GM20431 (cell line): Measurements from ENCODE around the gene RASSF8.

Experiments
- in situ Hi-C: fragments of 300-500 bp; cut with MseI, MboI; formaldehyde crosslinking; loops from one replicate; pipeline ENCODE4 v1.15.0; 2020; ENCODE audit warnings: low sequenced_read_pairs; ENCODE audit not compliant: unreplicated experiment

The RASSF8 gene

DNA sequence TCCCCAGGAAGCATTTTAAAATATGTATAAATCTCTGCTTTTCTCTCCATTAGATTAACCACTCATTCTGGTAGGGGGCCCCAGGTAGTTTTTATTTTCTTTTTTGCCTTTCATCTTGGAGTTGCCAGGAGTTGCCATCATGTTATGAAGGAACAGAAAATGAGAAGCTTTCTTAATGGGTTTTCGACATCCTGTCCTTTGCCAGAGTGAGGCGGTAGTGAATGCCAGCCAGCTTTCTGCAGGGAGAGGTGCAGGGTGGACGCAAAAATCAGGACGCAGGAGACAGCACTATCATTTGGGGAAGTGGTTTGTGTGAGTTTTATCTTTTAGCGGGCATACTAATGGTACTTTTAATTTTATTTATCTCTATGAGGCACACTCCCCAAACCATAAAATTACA is 1.7 kb downstream of the RASSF8 start:
- in situ Hi-C loops, result no loop called here

DNA sequence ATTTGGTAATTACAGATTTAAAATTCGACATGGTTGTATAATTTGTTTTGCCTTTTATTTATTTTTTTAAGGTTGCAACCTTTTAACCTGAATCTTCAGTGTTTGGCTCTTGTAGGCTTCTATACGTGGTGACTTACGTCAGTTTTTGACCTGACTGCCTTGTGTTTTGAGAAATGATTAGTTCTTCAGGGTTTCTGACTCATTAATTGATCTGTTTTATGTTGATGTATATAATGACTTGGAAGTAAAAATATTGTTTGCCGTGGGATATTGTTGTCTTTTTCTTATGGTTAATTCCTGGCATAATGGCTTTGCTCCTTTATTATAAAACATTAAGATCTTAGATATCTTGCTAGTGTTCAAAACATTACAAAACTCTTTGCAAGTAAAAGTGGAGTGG is 2.5 kb downstream of the RASSF8 start:
- in situ Hi-C loops, result no loop called here

DNA sequence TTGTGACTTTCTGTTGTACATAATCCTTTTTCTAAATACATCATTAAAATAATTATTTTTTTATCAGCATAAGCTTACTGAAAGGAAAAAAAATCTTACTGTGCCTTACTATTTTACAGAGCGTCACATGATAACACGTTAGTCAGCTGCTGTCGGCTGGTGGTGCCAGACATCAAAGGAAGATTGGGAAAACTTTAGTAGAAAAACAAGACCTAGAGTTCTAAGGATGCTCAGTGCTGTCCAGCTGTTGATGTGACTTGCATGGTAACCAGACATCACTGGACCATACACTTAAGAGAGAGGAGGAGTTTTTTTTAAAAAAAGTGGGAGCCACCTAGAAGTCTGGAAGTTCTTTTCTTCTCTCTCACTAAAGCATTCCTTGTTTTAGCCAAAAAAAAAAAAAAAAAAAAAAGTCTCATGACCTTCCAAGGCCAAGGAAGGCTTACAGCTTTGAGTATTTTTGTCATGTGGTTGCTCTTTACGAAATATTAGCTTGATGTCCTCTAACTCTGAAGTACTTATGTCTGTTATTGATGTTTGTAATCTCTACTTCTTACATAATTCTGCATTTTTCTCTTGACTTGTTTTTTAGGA is 4.5 kb downstream of the RASSF8 start:
- in situ Hi-C loops, result no loop called here

DNA sequence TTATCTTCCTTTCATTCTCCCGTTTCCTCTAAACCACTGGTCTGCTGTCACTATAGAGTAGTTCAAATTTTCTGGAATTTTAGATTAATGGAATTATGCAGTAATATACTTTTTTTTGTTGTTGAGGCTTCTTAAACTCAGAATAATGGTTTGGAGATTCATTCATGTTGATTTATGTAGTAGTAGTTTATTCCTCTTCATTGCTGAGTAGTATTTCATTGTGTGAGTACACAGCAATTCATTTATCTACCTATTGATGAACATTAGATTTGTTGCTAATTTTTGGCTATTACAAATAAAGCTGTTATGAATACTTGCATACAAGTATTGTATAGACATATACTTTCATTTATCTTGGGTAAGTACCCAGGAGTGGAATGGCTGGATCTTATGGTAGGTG is 7.2 kb downstream of the RASSF8 start:
- in situ Hi-C loops, result no loop called here

DNA sequence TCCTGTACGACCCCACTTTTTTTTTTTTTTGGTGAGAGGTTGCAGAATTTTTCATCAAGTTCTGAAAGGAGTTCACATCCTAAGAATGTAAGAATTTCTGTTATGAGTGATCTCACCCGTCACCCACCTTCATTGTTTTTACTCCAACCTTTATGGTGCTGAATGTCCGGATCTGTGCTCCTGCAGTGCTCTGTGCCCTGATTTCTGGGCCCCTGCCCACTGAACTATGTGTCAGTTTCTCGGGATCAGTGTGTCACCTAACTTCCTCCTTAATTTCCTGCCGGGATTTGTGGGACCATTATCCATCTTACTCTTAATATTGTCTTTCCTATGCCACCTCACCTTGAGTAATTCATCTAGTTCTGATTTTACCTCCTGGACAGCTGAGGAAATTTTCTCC is 11.6 kb downstream of the RASSF8 start:
- in situ Hi-C loops, result no loop called here

DNA sequence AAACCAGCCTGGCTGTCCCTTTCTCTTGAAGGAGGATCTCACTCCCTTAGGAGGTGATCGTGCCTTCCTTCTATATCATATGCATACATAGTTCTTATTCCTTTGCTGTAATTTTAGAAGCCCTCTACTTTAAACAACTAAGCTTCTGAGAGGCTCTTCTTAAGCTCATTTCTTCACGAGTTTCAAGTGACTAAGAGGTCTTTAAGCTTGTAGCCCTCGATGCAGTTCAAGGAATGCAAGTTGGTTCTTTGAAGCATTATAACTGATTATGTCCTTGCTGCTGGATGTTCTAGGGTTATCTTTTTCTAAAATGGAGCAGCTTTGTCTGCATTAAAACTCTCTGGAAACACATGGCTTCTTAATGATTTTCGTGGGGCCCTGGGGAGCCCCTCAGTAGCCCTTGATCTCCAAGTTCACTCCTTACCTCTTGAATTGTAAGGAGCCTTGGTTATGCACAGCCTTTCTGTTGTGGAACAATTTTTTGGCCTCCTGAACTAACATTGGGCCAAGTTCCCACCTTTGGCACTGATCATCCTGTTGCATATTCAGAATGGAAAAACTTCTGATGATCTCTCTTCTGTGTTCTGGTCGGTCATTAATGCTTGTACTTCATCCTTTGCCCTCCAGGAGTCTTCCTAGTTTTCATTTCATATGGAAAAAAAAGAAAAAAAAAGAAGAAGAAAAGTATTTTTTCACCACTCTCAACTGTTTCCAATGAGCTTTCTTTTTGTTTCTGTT is 12.6 kb downstream of the RASSF8 start:
- in situ Hi-C loops, result no loop called here

DNA sequence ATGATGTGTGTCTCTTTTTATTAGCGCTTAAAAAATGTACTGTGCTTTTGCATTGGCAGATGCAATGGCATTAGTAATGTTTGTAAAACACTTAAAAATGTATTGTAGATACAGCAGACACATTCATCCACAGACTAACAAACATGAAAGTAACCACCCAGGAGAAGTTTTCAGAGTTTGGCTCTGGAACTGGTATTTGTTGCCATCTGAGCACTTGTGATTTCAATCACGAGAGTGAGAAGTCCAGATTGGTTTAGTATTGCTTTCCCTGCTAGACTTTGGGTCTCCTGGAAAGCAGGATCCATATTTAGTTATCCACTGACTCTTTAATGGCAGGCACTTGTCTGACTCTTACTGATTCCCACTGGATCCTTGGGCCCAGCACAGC is 13.2 kb downstream of the RASSF8 start:
- in situ Hi-C loops, result no loop called here

DNA sequence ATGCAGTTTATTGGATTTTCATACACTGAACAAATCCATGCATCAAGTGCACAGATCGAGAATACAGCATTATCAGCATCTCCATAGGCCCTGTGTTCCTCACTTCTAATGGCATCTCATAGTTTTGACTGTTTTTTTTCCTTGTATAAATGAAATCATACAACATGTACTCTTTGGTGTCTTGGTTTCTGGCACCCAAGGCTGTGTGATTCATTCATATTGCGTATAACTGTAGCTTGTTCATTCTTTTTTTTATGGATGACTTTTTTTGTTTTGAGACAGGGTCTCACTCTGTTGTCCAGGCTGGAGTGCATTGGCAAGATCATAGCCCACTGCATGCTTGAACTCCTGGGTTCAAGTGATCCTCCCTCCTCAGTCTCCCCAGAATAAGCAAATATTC is 14.3 kb downstream of the RASSF8 start:
- in situ Hi-C loops, result no loop called here

DNA sequence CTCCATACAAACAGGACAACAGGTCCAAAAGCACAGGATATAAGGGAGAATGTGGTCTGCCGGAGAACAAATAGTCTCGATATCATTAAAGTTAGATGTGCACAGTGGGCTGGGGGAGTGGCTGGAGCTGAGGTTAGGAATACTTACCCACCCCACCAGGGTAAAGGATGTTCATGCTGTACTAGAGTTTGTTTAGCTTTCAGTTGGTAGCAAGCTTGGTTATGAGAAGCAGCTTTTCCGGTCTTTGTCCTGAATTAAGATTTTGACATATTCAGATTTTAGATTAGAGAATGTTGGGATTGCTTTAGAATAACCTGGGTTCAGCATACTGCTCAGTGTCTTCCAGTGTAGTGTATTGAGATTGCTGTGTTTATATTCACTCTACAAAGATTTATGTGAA is 16.7 kb downstream of the RASSF8 start:
- in situ Hi-C loops, result no loop called here

DNA sequence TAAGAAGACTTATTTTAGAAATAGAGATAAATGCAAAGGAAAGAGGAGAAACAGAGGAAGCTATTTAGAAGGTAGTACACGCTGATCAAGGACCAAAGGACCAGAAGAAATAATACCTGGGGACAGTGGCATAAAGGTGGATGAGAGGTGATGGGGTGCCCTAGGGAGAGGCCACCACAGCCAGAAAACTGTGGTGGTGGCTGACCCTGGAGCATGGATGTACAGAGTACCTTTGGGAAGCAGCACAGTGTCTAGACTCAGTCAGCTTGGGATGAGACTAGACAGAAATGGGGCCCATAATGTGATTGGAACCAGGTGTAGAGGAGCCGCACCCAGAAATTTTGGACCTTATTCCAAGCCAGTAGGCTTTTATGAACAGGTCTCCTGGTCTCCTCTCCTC is 17.2 kb downstream of the RASSF8 start:
- in situ Hi-C loops, result no loop called here

DNA sequence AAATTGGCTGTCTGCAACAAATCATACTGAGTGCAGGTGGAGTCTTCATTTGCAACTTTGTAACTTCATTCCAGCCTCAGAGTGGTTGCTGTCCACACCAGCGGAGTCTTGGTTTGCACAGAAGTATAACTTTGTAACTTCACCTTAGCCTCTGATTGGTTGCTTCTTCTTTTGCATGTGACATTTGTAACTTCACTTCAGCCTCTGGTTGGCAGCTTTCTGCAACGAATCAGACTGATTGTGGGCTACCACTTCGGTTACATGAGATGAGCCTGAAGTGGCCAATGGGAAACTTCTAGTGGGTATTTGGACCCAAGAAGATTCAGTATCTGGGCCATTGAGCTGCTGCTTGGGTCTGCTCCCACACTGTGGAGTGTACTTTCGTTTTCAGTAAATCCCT is 17.8 kb downstream of the RASSF8 start:
- in situ Hi-C loops, result no loop called here

DNA sequence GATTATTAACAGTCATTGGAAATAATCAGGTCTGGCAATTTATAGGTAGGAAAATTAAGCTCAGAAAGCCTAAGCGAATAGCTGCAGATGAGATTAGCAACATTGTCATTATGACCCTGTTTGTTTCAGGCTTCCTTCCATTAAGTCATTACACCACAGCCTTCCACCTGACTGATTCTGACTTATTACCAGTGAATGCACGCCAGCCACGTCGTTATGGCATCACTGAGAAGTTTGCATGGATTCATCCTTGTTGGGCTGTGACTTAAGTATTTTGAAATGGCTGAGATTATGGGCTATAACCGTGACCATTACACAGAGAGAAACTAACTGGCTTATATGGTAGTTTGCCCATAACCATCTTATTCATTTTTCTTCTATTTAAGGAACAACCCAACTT is 18.6 kb downstream of the RASSF8 start:
- in situ Hi-C loops, result no loop called here

DNA sequence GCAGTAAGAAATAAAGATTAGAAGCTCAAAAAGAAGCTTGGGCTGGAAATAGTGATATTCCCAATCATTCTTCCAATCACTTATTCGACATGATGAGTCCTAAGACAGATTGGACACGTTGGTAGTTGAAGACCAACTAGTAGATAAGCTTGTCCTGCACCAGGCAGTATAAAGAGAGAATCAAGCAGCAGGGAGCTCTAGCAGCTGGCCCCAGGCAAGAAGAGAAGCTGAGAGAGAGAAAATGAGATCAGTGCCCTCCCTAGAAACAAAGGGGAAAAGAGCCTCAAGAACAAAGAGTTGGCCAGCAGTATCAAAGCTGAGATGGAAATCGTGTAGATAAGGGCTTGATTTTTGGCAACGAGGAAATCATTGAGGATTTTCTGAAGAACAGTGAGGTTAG is 20.6 kb downstream of the RASSF8 start:
- in situ Hi-C loops, result no loop called here

DNA sequence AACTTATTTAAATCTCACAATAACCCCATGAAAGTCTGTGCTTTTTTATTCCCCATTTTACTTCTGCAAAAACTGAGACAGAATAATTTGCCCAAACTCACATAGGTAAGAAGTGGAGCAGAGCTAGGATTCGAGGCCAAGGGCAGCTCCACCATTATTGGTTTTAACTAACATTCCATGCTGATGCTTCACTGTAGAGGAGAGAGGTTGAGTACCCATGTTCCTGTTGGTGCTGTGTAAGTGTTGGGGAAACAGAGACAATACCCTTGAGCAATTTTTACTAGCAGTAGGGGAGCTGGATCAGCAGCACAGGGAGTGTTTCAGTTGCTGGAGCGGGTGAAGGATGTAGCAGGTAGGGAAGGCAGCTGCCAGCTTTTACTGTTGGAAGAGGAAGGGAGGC is 21.1 kb downstream of the RASSF8 start:
- in situ Hi-C loops, result no loop called here

DNA sequence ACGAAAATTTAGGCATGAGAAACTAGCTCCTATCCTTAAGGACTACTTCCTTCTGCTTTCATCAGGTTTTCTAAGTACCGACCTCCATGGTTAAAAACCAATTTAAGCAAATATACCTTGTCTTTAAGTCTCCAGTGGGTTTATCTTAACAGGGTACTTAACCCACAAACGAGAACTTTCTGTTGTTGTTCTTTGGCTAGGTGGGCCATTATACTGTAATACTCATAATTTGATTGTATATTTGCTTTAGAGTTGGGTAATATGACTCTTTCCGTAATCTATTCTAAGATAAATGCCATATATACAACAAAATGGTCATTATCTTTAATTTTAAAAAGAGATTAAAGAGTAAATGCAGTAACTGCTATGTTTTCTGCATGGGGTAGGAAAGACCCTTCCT is 21.6 kb downstream of the RASSF8 start:
- in situ Hi-C loops, result no loop called here

DNA sequence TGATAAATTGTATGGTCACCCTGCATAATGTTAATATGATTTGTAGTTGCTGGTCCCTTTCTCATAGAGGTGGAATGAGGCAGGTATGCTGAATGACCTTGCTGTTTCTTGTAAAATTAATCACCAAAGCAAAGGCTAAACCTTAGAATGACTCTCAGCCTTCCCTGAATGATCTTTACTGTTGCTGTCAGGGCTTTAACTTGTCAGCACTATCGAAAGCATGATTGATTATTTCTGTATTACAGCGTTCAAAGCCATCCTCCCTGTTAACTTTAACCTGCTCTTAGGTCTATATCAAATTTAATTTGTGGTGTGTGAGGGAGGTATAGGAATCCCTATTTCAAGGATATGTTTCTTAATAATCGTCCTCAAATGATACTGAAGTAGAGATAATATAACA is 23.1 kb downstream of the RASSF8 start:
- in situ Hi-C loops, result no loop called here

DNA sequence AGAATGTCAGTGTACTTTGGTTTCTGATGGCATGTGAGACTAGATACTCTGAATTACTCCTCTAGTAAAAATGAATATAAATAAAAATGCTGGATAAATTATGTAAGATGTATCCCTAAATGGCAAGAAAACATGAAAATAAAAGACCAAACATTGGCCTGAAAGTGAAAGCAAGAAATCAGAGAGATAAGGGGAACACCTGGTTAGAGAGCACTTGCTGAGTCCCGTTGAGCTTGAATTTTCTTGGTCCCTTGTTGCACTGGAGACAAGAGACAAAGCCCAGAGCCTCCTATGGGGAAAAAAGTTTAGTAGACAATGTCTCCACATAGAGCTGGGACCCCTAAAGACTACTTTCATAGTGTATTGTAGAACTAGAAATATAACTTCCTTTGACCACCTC is 23.9 kb downstream of the RASSF8 start:
- in situ Hi-C loops, result no loop called here

DNA sequence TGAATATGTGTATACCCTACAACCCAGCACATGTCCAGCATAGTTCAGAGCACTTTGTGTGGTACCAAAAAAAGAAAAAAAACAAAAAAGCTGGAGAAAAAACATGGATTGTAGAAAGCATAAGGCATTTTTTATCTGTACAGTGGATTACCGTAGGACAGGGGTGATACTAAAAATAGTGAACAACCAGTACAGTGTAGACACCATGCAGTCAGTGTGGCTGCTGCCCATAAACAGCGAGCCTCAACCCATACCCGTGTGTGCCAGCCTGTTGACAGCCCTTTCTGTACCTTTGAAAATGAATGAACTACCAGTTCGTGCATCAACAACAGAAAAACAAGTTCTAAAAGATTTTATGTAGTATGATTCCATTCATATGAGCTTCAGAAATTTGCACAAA is 25.1 kb downstream of the RASSF8 start:
- in situ Hi-C loops, result no loop called here

DNA sequence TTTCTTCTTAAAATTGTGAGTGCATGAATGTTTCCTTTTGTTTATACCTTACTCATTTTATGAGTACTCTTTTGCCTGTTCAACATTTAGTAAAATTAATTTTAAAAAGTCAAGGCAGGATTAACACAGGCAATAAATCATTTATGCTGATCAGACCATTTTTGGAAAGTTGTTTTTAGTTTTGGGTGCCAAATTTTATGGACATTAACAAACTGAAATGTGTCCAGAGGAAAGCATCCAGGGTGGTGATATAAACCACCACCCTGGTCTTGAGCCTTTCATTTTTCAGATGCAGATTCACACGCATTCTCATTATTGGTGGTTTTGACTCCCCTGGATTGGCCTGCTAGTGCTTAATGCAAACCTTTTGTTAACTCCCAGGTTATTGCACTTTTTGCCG is 26.3 kb downstream of the RASSF8 start:
- in situ Hi-C loops, result no loop called here

DNA sequence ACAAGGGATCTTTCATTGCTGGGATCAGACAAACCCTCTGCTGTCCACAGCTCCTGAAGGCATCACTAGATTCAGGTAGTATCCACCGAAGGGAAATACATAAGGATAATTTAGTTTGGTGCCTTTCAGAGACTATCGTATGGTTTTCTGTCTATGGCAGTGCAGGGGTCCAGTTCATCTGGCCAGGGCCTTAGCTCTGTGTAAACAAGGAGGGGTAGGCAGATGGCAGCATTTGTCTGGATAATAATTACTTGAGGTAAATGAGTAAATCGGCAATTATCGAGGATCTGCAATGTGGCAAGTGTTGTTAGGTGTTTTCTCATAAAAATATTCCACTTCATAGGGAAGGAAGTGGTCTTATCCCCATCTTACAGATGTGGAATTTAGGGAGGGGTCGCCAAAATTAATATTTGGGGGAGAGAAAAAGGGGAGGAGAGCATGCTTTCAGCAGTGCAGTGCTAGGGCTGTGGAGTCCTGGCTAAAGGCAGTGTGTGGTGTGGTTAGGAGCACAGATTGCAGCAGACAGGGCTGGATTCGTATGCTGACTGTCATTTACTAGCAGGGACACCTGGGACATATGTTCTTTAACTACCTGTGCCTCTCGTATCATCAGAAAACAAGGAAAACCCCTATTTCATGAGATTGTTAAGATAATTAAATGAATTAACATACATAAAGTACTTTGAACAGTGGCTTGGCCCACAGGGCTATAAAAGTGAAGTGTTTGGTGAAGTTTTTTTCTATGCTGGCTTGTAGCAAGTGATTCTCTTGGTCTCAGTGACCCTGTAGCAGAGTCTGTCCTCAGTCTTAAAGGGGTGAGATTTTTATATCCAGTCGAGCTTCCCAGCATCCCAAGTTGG is 27.1 kb downstream of the RASSF8 start:
- in situ Hi-C loops, result no loop called here

DNA sequence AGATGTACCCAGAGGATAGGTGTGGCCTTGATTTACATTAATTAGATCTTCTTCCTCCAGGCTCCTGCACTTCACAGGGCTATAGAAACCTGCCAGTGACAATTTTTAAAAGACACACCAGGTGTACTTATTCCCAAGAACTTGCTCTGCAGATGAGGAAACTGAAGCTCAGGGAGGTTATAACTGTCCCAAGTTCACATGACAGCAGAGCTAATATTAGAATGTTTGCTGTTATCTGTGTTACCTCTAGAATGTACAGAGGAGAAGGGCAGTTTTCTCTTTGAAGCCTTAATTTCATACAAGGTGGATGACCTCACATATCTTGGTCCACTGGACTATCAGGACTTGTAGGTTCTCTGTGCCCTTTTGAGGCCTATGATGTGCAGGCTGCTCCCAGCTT is 27.7 kb downstream of the RASSF8 start:
- in situ Hi-C loops, result no loop called here
